Stimulated activated CD8-positive, alpha-beta memory T cell treated with anti-CD3 and anti-CD28 coated beads, Interleukin-12 subunit alpha, Interleukin-12 subunit beta, amount 100 ng/mL, for 24 hours (primary cell): ENCODE data around the gene PEX5L.

Experiments used
- DNase-seq: peaks from one replicate; pipeline ENCODE4 v3.0.0-alpha.2; 2020; ENCODE audit errors: extremely low read depth

Gene PEX5L

GRCh38 chr3:179955809-179956208 lies 80.9 kb downstream of the PEX5L start:
- no peak for DNase-seq

- DNase-seq: no peak
Measured at GRCh38 chr3:179955286-179955685, 81.5 kb downstream of the PEX5L start.

GRCh38 chr3:179953993-179954870 lies 82.5 kb downstream of the PEX5L start:
- DNase-seq: no peak

- DNase-seq: no peak
Measured at GRCh38 chr3:179950840-179951239, 85.9 kb downstream of the PEX5L start.

- DNase-seq: no peak
Measured at GRCh38 chr3:179949869-179950268, 86.9 kb downstream of the PEX5L start.

- DNase-seq: no peak
Measured at GRCh38 chr3:179949412-179949811, 87.3 kb downstream of the PEX5L start.

GRCh38 chr3:179948740-179949139 lies 88.0 kb downstream of the PEX5L start:
- DNase-seq: no peak

GRCh38 chr3:179945569-179945968 lies 91.2 kb downstream of the PEX5L start:
- DNase-seq: no peak

GRCh38 chr3:179943117-179943880 lies 93.4 kb downstream of the PEX5L start:
- no peak for DNase-seq

GRCh38 chr3:179942553-179943075 lies 94.1 kb downstream of the PEX5L start:
- no peak for DNase-seq

- DNase-seq: no peak
Measured at GRCh38 chr3:179935710-179936109, 101.0 kb downstream of the PEX5L start.

GRCh38 chr3:179933914-179934313 lies 102.8 kb downstream of the PEX5L start:
- DNase-seq: no peak

- DNase-seq: no peak
Measured at GRCh38 chr3:179933080-179933479, 103.7 kb downstream of the PEX5L start.

GRCh38 chr3:179932674-179933073 lies 104.1 kb downstream of the PEX5L start:
- no peak for DNase-seq

GRCh38 chr3:179929091-179929529 lies 107.6 kb downstream of the PEX5L start:
- no peak for DNase-seq

- no peak for DNase-seq
Measured at GRCh38 chr3:179927191-179927590, 109.5 kb downstream of the PEX5L start.

- DNase-seq: no peak
Measured at GRCh38 chr3:179921951-179922350, 114.8 kb downstream of the PEX5L start.

- DNase-seq: no peak
Measured at GRCh38 chr3:179921500-179921899, 115.2 kb downstream of the PEX5L start.

GRCh38 chr3:179907784-179908482 lies 128.8 kb downstream of the PEX5L start:
- no peak for DNase-seq

- no peak for DNase-seq
Measured at GRCh38 chr3:179902061-179902460, 134.7 kb downstream of the PEX5L start.

- no peak for DNase-seq
Measured at GRCh38 chr3:179898024-179898423, 138.7 kb downstream of the PEX5L start.

GRCh38 chr3:179897231-179897630 lies 139.5 kb downstream of the PEX5L start:
- DNase-seq: no peak
